Activated CD4-positive, alpha-beta T cell treated with anti-CD3 and anti-CD28 coated beads, Interleukin-2, amount 50 U/mL, for 24 hours (primary cell): ENCODE data around the gene FOXP2.
"Not testable (repeated sequence)": the region's sequence is repeated elsewhere in the genome, so short reads cannot be mapped to it uniquely, and the experiment has no call there.

Experiments used
- DNase-seq, 2 donors: peaks; one replicate each; pipeline ENCODE4 v3.0.0-alpha.2; 2020; ENCODE audit warnings: low read depth in 1 of 2, low spot score in 1 of 2

The FOXP2 gene

GRCh38 chr7:114497491-114497890 is 82.9 kb downstream of the FOXP2 start:
- not testable (repeated sequence) for DNase-seq

GRCh38 chr7:114502454-114503254 is 88.0 kb downstream of the FOXP2 start:
- DNase-seq = no peak

DNA sequence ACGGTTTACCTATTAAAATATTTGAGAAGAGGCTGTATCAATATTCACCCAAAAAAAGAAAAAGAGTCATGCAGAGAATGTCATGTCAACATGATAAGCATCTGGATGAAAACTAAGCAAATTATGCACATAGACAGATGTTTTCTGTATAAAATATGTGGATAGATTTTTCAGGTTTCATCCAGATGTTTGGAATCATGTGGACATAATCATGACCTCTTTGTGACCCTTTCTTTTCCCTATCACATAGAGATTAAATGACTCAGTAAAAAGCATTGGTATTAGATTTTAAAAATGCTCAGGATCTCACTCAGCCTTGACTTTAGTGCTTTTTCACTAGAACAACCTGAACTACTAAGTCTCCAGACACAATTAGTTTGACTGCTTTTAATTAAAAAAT is 90.0 kb downstream of the FOXP2 start:
- no peak for DNase-seq

- DNase-seq = no peak
Observed at GRCh38 chr7:114507381-114507780, 92.8 kb downstream of the FOXP2 start.

DNA sequence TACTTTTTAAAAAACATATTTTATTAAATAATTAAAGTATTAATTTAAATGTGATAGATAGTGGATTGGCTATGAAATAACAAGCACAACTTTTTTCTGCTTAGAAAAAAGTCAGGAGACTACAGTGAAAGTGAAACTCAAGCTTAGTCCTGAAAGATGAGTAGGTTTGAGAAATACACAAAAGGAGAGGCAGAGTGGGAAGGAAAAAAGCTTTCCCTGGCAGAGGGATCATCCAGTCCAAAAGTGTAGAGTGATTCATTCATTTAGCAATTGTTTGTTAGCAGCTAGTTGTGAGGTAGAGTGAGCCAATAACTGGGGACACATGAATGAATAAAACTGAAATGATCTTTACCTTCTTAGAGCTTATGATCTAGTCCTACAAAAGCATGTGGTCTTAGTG is 93.5 kb downstream of the FOXP2 start:
- no peak for DNase-seq

- not testable (repeated sequence) for DNase-seq
Observed at GRCh38 chr7:114510824-114511223, 96.2 kb downstream of the FOXP2 start.

DNA sequence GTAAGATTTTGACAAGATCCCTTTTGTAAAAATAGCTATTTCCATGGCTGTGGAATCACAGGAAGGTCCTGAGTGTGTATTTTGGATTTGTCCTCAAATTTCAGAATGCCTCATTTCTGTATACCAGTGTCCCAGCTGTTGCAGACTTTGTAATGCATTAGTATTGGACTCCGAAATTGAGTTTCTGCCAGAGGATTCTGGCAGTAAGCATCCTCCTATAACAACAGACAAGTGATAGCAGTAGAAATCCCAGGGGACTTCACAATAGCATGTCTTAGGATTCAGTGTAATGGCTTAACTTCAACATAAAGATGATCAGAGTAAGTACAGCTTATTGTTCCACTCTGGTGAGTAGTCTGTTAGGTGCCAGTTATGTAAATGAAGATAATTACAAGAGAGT is 104.6 kb downstream of the FOXP2 start:
- DNase-seq = no peak

- no peak for DNase-seq
Observed at GRCh38 chr7:114522081-114522480, 107.5 kb downstream of the FOXP2 start.

- no peak for DNase-seq
Observed at GRCh38 chr7:114527589-114527988, 113.0 kb downstream of the FOXP2 start.

DNA sequence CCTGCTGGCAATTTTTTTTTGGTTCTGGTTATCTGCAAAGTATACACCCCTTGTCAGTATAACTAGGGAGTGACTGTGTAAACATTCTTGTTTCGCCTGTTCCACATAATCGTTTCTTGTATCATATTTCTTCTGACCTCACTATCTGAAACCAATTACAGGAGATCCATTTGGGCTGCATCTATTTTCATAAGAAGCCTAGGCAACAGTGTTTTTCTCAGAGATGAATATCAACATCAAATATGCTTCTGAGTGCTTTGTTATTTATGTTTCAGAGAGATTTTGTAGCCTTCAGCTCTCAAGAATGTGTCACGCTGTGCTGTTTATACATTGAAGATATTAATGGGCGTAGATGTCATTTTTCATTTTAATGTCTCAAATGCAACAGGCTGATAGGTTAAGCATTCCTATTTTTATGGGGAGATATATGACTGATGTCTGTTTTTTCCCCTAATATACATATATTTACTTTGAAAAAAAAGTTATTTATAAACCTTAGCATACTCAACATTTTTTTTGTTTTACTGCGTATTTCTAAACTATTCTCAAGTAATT is 115.5 kb downstream of the FOXP2 start:
- no peak for DNase-seq

GRCh38 chr7:114531326-114531725 is 116.7 kb downstream of the FOXP2 start:
- DNase-seq = no peak

GRCh38 chr7:114533131-114533530 is 118.5 kb downstream of the FOXP2 start:
- no peak for DNase-seq

- no peak for DNase-seq
Observed at GRCh38 chr7:114534953-114535352, 120.3 kb downstream of the FOXP2 start.

GRCh38 chr7:114539575-114539974 is 125.0 kb downstream of the FOXP2 start:
- no peak for DNase-seq

DNA sequence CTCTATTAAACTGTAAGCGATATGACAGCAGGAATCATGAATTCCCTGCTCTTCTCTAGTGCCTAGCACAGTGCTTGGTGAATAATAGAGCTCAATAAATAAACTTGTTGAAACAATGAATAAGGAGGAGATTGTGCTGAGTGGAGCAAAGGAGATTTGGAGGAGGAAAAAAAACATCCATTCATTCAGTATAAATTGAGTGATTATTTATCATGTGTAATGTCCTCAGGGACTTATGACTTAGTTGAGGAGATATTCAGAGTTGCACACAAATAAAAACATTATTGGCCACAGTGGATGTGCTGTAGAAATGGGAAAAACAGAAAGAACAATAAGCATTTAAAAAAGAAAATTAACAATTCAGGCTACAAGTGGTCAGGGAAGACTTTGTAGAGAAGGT is 125.7 kb downstream of the FOXP2 start:
- DNase-seq = no peak

GRCh38 chr7:114547346-114547745 is 132.7 kb downstream of the FOXP2 start:
- not testable (repeated sequence) for DNase-seq

DNA sequence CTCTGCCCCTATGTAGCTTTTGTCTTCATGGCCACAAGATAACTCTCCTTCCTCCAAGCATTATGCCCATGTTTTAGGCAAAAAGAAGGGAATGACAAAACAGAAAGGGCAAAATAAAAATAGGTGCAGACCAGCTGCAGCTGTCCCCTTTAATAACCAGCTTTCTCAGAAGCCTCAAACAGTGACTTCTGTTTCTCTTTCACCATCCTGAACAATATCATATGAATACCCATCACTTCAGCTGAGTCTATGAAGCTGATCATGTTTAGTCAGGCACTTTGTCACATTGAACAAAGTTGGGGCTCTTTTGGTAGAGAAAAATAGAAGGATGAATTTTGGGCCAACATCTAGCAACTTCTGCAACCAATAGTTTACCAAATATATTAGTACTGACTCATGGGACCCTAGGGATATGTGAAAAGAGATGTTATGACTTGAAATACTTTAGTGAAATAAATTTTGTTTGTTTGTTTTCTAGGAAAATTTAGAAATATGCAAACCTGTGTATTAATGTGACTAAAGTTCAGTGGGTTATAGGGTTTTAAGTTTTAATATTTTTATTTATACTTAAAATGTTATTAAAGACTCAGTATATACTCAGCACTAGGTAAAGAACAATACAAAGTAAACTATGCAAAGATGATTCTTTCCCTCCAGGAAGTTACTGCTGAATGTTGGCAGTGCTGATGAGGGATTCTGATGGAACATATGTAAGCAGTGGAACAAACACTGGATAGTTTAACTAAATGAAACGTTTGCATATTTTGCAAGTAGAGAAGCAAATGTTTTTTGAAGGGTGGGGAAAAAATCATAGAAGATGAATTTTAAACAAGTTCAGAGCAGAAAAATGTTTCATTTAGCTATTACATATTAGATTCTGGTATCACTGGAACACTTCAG is 133.7 kb downstream of the FOXP2 start:
- no peak for DNase-seq

- no peak for DNase-seq
Observed at GRCh38 chr7:114554781-114555537, 140.3 kb downstream of the FOXP2 start.

DNA sequence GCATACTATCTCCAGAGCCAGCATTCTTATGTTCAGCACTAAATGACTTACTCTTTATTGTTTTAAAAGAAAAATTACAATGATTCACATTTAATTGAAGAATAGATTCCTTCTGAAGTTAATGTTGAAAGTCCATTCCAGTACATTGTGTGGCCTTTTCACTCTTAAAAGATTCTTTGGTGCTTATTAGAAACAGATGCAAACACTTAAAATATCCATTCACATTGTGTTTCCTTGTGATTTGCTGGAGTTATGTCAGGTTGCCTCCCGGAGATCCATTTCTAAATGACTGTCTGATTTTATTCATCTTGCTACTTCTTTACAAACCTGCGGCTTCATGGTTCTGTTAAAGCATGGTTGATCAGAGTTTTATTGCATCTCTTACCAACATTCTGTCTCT is 152.8 kb downstream of the FOXP2 start:
- DNase-seq = no peak

GRCh38 chr7:114569220-114569619 is 154.6 kb downstream of the FOXP2 start:
- no peak for DNase-seq

DNA sequence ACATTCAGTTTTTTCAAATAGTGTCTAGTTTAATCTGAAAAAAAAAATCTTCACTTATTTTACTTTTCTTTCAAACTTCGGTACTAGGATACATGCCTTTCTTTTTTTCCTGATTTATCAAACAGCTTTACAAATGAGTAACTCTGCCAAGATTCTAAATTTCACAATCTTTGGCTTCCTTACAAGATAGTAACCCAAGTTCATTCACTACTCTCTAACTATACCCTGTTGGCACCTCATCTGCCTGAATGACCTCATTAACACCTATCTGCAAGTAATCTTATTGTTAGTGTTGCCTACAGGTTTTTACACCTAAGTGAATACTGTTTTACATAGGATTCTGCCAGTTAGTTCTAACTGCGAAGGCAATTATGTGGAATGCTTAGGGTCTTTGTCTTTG is 159.8 kb downstream of the FOXP2 start:
- no peak for DNase-seq
